MCF 10A (cell line): ENCODE results near the gene MIER1. TPM values are rescaled to one million over a fixed set of nuclear protein-coding genes. Genes with fewer than 3 reads are reported as not detected.
"Not testable (repeated sequence)": the region's sequence is repeated elsewhere in the genome, so short reads cannot be mapped to it uniquely, and the experiment has no call there.

Experiments
- BruUV-seq: library from RNA; stranded (reverse); fragments of 400-500 nt; replicated peaks from 2 replicates; lab custom pipeline; 2021; lab: Mats Ljungman, UMichigan
- CTCF ChIA-PET: fragments of 300-600 bp; sonication (Branson Sonifier 250); formaldehyde crosslinking; extraction: SDS; loops from one replicate; lab custom pipeline; 2021; ENCODE audit warnings: antibody characterized with exemption, inconsistent platforms; lab: Yijun Ruan, JAX
- POLR2A ChIA-PET: fragments of 300-600, 350-650 bp; sonication (Branson Sonifier 250); formaldehyde crosslinking; extraction: SDS; loops from one replicate; lab custom pipeline; 2020; ENCODE audit warnings: antibody characterized with exemption, inconsistent platforms; lab: Yijun Ruan, JAX
- DNase-seq: peaks from one replicate; pipeline ENCODE4 v3.0.0-alpha.2; 2018; ENCODE audit not compliant: unreplicated experiment
- H3K27ac Mint-ChIP-seq: one replicate; pipeline ENCODE4 v1.8.0; 2022; ENCODE audit warnings: mild to moderate bottlenecking, low read depth, mixed read lengths; ENCODE audit not compliant: unreplicated experiment
- H3K27me3 Mint-ChIP-seq: one replicate; pipeline ENCODE4 v1.8.0; 2022; ENCODE audit warnings: mixed read lengths; ENCODE audit not compliant: insufficient read depth, unreplicated experiment
- H3K36me3 Mint-ChIP-seq: one replicate; pipeline ENCODE4 v1.8.0; 2022; ENCODE audit warnings: mild to moderate bottlenecking, moderate library complexity, mixed read lengths; ENCODE audit not compliant: insufficient read depth, unreplicated experiment
- H3K4me1 Mint-ChIP-seq: one replicate; pipeline ENCODE4 v1.8.0; 2022; ENCODE audit warnings: mixed read lengths; ENCODE audit not compliant: insufficient read depth, unreplicated experiment
- H3K4me3 Mint-ChIP-seq: one replicate; pipeline ENCODE4 v1.8.0; 2022; ENCODE audit warnings: mild to moderate bottlenecking, moderate library complexity, mixed read lengths; ENCODE audit not compliant: unreplicated experiment
- H3K9me3 Mint-ChIP-seq: one replicate; pipeline ENCODE4 v1.8.0; 2022; ENCODE audit warnings: mixed read lengths; ENCODE audit not compliant: unreplicated experiment
- intact Hi-C: fragments of 100-400 bp; cut with micrococcal nuclease; formaldehyde crosslinking; loops from 2 replicates; pipeline ENCODE4 v1.14.1; 2022
- total RNA-seq: library from RNA; stranded (reverse); gene quantifications from 2 replicates; pipeline ENCODE4 v1.2.3, GENCODE V29; 2022
- TF ChIP-seq, protein P1 (sequence below): fragments of 200-600 bp; IDR thresholded peaks from one replicate; pipeline ENCODE4 v1.8.0; 2022; ENCODE audit warnings: antibody characterized with exemption, mild to moderate bottlenecking; ENCODE audit not compliant: unreplicated experiment

Gene MIER1
- total RNA-seq, 1 experiment from 2014 or later, result 36.5 TPM

DNA sequence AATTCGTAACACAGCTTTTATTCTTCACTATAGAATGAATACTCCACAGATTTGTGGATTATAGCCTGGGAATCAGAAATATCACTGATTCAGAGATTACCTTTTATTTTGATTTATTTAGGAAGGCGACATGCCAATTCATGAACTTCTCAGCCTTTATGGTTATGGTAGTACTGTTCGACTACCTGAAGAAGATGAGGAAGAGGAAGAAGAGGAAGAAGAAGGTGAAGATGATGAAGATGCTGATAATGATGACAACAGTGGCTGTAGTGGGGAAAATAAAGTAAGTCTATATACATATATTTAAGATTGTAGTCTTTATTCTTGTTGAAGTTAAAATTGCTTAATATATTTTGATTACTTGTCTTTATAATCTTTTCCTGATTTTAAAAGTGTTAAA, 33.1 kb downstream of the MIER1 start:
- Mint-ChIP-seq H3K27me3 (no peaks in the 10 kb centered on the region), H3K27ac (peak overlapping the region; percentile 55), H3K4me1 (no peaks in the 10 kb centered on the region), H3K4me3 (no peak overlapping the region), H3K9me3 (no peaks in the 10 kb centered on the region), H3K36me3 (peaks cover 89% of the 10 kb centered on the region)
- ChIA-PET CTCF (interaction anchor here (0.6 to 1.5 kb wide), 2 partner anchors 194 to 680 kb away, joined by 3 to 4 read pairs; no protein-coding TSS in a partner anchor), POLR2A (no interaction called here)
- TF ChIP-seq, protein P1, sequence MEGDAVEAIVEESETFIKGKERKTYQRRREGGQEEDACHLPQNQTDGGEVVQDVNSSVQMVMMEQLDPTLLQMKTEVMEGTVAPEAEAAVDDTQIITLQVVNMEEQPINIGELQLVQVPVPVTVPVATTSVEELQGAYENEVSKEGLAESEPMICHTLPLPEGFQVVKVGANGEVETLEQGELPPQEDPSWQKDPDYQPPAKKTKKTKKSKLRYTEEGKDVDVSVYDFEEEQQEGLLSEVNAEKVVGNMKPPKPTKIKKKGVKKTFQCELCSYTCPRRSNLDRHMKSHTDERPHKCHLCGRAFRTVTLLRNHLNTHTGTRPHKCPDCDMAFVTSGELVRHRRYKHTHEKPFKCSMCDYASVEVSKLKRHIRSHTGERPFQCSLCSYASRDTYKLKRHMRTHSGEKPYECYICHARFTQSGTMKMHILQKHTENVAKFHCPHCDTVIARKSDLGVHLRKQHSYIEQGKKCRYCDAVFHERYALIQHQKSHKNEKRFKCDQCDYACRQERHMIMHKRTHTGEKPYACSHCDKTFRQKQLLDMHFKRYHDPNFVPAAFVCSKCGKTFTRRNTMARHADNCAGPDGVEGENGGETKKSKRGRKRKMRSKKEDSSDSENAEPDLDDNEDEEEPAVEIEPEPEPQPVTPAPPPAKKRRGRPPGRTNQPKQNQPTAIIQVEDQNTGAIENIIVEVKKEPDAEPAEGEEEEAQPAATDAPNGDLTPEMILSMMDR, result no peak
- BruUV-seq, result no TSS peak
- intact Hi-C loops, result no loop called here
- DNase-seq, result no peak

DNA sequence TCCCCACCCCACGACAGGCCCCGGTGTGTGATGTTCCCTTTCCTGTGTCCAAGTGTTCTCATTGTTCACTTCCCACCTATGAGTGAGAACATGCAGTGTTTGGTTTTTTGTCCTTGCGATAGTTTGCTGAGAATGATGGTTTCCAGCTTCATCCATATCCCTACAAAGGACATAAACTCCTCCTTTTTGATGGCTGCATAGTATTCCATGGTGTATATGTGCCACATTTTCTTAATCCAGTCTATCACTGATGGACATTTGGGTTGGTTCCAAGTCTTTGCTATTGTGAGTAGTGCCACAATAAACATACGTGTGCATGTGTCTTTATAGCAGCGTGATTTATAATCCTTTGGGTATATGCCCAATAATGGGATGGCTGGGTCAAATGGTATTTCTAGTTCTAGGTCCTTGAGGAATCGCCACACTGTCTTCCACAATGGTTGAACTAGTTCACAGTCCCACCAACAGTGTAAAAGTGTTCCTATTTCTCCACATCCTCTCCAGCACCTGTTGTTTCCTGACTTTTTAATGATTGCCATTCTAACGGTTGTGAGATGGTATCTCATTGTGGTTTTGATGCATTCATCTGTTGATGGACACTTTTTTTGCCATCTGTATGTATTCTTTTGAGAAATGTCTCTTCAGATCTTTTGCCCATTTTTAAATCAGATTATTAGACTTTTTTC, 41.5 kb downstream of the MIER1 start:
- CTCF ChIA-PET, BruUV-seq, H3K4me3 Mint-ChIP-seq, H3K9me3 Mint-ChIP-seq, DNase-seq, intact Hi-C loops, H3K27me3 Mint-ChIP-seq, H3K27ac Mint-ChIP-seq, H3K4me1 Mint-ChIP-seq: not testable (repeated sequence)
- peaks cover 94% of the 10 kb centered on the region for H3K36me3 Mint-ChIP-seq
- POLR2A ChIA-PET, result interaction anchor here (0.6 to 0.8 kb wide), 3 partner anchors 11 to 653 kb away, joined by 3 read pairs; no protein-coding TSS in a partner anchor

DNA sequence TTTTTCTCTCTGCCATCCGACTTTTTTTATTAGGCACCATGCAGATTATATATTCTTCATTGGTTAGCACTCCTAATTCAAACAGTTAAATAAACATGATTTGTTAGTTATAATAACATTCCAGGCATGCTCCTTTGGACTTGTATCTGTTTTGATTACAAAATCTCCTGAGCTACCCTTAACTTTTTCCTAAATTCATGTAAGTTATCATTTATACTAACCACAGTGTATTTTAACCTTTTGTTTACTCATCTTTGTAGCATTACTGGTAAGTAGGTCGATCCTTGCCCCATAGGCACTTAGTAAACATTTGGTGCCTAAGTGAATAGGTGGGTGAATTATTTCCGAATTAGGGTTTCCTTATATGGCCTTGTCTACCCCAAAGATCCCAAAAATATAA, 43.8 kb downstream of the MIER1 start:
- Mint-ChIP-seq H3K4me3 (no peak overlapping the region), H3K36me3 (peaks cover 88% of the 10 kb centered on the region), H3K4me1 (peaks cover 6% of the 10 kb centered on the region), H3K27ac (no peak overlapping the region), H3K9me3 (peaks cover 8% of the 10 kb centered on the region), H3K27me3 (no peaks in the 10 kb centered on the region)
- ChIA-PET POLR2A (no interaction called here), CTCF (no interaction called here)
- no TSS peak for BruUV-seq
- DNase-seq, result no peak
- TF ChIP-seq, protein P1, result no peak
- intact Hi-C loops, result no loop called here

DNA sequence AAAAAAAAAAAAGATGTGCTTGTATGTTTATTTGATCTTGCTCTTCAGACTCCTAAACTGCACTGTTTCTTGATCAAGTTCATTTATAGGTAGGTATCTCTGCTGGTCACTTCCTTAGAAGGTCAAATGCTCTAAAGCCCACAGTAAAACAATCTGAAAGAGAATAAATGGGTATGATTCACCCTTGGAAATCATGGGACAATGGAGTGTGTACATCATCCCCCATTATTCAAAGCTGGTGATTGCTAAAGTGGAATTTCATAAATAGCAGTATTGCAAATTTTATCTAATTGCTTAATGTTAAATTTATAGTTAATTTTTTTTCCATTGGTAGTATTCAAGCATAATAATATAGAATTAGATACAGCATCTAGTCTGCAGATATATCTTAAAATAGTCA, 53.4 kb downstream of the MIER1 start:
- no peak for DNase-seq
- Mint-ChIP-seq H3K36me3 (peaks cover 88% of the 10 kb centered on the region), H3K4me1 (no peaks in the 10 kb centered on the region), H3K4me3 (no peak overlapping the region), H3K27ac (no peak overlapping the region), H3K9me3 (no peaks in the 10 kb centered on the region), H3K27me3 (no peaks in the 10 kb centered on the region)
- ChIA-PET POLR2A (interaction anchor here (1.5 kb wide), 1 partner anchor 43 kb away, joined by 4 read pairs; no protein-coding TSS in a partner anchor), CTCF (interaction anchor here (0.7 to 4.6 kb wide), 3 partner anchors 170 to 438 kb away, joined by 3 to 24 read pairs (median 4); no protein-coding TSS in a partner anchor)
- intact Hi-C loops, result loop anchor here (5.0 kb wide), 1 partner anchor 211 kb away; no protein-coding TSS in a partner anchor
- TF ChIP-seq, protein P1, result no peak
- BruUV-seq, result no TSS peak

DNA sequence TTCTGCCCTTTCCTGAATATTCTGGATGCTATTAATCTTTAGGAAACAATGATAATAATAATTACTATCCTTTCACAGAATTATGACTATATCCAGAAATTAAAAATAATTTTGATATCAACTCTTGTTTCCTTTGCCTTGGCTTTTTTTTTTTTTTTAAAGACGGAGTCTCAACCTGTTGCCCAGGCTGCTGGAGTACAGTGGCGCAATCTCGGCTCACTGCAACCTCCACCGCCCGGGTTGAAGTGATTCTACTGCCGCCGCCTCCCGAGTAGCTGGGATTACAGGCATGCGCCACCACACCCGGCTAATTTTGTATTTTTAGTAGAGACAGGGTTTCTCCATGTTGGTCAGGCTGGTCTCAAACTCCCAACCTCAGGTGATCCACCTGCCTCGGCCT, 54.8 kb downstream of the MIER1 start:
- not testable (repeated sequence) for H3K4me3 Mint-ChIP-seq, H3K9me3 Mint-ChIP-seq, DNase-seq, H3K4me1 Mint-ChIP-seq, H3K27ac Mint-ChIP-seq, BruUV-seq, H3K27me3 Mint-ChIP-seq
- ChIA-PET POLR2A (interaction anchor here (0.7 to 1.5 kb wide), 4 partner anchors 22 to 543 kb away, joined by 3 to 4 read pairs (median 4); no protein-coding TSS in a partner anchor), CTCF (interaction anchor here (4.6 kb wide), 1 partner anchor 169 kb away, joined by 24 read pairs; no protein-coding TSS in a partner anchor)
- intact Hi-C loops, result loop anchor here (5.0 kb wide), 1 partner anchor 212 kb away; no protein-coding TSS in a partner anchor
- H3K36me3 Mint-ChIP-seq, result peaks cover 94% of the 10 kb centered on the region
